ENCODE data around the gene MAPKAP1.

The MAPKAP1 gene

DNA sequence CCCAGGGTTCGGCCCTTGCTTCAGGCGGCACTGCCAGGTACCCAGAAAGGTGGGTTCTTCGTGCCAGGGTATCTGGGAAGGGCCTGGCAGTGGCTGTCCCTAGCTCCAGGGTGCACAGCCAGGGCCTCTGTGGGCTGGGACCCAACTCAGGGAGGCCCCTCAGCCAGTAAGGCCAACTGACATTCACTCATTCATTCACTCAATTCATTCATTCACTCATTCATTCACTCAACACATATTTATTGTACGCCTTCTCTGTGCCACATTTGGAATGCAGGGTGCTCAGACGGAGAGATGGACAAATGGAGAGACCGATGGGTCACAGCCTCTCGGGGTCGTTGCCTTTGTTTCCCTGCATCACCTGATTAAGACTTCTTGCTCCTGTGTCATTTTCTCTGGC lies 290.5 kb downstream of the MAPKAP1 start:
- no peak overlapping the region for H3K27ac ChIP-seq
- TF ChIP-seq, protein P1, sequence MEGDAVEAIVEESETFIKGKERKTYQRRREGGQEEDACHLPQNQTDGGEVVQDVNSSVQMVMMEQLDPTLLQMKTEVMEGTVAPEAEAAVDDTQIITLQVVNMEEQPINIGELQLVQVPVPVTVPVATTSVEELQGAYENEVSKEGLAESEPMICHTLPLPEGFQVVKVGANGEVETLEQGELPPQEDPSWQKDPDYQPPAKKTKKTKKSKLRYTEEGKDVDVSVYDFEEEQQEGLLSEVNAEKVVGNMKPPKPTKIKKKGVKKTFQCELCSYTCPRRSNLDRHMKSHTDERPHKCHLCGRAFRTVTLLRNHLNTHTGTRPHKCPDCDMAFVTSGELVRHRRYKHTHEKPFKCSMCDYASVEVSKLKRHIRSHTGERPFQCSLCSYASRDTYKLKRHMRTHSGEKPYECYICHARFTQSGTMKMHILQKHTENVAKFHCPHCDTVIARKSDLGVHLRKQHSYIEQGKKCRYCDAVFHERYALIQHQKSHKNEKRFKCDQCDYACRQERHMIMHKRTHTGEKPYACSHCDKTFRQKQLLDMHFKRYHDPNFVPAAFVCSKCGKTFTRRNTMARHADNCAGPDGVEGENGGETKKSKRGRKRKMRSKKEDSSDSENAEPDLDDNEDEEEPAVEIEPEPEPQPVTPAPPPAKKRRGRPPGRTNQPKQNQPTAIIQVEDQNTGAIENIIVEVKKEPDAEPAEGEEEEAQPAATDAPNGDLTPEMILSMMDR (IDR thresholded peaks at IDR 0.05) = no peak
- TF ChIP-seq ZFX (IDR thresholded peaks at IDR 0.05; ENCODE audit: borderline replicate concordance) = no peak

DNA sequence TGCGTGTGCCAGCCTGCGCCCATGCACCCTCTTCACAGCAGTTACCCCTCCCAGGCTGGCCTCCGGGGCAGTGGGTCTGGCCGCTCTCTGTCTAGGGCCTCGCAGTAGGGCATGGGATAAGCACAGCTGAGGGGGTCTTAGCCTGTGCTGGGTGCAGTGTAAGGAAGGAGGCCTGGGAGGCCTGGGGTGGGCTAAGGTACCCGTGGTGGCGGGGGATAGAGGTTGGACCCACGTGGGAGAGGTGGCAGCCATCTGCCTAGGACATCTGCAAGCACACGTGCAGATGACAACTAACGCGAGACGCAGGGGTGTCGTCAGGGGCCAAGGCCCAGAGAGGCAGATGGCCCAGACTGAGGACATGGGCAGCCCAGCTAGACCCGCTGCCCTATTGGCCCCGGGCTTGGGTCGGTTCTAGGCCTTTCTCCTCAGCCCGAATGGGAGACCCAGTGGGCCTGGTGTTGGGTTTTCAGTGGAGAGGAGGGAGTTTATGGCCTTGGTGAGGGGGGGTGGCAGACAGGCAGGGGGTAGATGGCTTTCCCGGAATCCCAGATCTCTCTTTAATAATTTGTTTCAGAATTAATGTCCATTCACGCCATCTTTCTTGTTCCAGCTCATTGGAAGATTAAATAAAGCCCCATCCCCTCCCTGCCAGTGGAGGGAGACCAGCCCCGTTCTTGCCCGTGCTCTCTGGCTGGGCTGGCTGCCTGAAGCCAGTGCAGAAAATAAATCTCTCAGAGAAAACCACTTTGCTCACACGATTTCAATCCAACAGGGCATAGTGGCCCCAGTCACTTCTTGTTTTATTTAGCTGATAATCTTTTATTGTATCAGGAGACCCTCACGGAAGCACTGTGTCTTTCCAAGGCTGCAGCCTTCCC lies 291.2 kb downstream of the MAPKAP1 start:
- H3K27ac ChIP-seq = no peak overlapping the region

DNA sequence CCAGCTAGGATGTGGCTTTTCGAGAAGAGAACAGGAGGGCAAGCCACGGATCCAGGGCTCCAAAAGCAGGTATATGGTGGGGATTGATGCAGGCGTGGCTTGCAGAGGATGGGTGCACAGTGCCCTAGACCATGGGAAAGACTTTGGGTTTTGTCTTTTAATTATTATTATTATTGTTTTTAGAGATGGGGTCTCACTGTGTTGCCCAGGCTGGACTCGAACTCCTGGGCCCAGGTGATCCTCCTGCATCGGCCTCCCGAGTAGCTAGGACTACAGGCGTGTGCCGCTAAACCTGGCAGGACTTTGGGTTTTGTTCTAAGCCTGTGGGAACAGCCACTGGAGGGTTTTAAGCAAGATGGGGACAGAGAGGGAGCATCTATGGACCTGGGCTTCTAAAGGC lies 293.4 kb downstream of the MAPKAP1 start:
- H3K27ac ChIP-seq = no peak overlapping the region
- TF ChIP-seq, protein P1 (IDR thresholded peaks at IDR 0.05) = no peak
- TF ChIP-seq ZFX (IDR thresholded peaks at IDR 0.05; ENCODE audit: borderline replicate concordance) = no peak

More for the DNA sequence above, 291.2 kb downstream of the MAPKAP1 start:
- TF ChIP-seq ZFX (IDR thresholded peaks at IDR 0.05; ENCODE audit: borderline replicate concordance) = no peak
- TF ChIP-seq, protein P1 (IDR thresholded peaks at IDR 0.05) = no peak

DNA sequence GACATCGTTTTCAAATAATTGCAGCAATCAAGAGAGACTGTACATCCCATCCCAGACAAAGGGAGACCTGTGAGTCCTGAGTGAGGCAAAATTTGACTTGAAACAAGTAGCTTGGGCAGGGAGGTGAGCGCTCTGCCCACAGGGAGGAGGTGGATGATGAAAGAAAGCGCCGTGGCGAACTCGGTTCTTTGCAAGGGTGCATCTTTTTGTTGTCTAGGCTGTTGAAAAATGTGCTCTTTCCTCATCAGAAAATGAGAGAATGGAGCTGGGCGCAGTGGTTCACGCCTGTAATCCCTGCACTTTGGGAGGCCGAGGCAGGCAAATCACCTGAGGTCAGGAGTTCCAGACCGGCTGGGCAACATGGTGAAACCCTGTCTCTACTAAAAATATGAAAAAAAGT lies 294.8 kb downstream of the MAPKAP1 start:
- H3K27ac ChIP-seq = no peak overlapping the region
- TF ChIP-seq, protein P1 (IDR thresholded peaks at IDR 0.05) = no peak
- no peak for TF ChIP-seq ZFX (IDR thresholded peaks at IDR 0.05; ENCODE audit: borderline replicate concordance)

DNA sequence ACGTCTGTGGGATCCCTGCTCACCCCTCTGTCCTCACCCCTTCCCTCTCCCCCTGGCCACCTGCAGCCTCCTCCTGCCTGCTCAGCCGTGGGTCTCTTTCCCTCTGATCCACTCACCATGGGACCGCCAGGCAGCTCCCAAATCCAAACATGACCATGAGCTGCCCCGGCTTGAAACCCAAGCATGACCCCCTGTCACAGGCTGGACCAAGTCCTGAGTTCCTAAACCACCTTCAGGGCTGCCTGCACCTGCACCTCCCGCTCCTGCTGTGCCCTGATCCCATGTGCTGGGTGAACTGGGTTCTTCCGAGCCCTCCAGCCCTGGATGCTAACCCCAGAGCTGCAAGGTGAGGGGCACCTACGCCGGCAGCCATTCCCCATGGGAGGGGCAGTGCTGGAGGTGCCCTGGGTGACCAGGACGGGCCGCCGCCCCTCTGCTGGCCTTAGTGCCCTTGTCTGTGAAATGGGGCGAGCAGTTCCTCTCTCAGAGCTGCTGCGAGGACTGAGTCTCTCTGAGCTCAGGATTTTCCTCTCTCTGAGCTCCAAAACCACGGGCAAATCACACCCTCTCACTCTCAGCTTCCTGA lies 295.7 kb downstream of the MAPKAP1 start:
- H3K27ac ChIP-seq = peak overlapping the region; percentile 87
- no peak for TF ChIP-seq ZFX (IDR thresholded peaks at IDR 0.05; ENCODE audit: borderline replicate concordance)
- TF ChIP-seq, protein P1 (IDR thresholded peaks at IDR 0.05) = no peak

DNA sequence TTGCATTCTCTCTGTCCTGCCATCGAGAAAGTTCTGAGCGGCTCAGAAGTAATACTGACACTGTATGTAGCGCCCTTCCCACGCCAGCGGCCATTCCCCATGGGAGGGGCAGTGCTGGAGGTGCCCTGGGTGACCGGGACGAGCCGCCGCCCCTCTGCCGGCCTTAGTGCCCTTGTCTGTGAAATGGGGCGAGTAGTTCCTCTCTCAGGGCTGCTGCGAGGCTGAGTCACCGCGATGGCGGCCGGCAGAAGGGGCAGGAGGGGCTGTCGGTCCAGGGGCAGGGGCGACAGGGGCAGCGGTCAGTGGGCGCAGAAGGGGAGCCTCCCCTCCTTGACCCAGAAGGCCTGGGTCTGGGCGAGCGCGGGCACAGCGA lies 296.5 kb downstream of the MAPKAP1 start:
- peak overlapping the region; percentile 87 for H3K27ac ChIP-seq
- TF ChIP-seq, protein P1 (IDR thresholded peaks at IDR 0.05) = no peak
- TF ChIP-seq ZFX (IDR thresholded peaks at IDR 0.05; ENCODE audit: borderline replicate concordance) = no peak

All from 22Rv1 (cell line).